Measurements from ENCODE around the gene ATPAF1.

Gene ATPAF1

DNA sequence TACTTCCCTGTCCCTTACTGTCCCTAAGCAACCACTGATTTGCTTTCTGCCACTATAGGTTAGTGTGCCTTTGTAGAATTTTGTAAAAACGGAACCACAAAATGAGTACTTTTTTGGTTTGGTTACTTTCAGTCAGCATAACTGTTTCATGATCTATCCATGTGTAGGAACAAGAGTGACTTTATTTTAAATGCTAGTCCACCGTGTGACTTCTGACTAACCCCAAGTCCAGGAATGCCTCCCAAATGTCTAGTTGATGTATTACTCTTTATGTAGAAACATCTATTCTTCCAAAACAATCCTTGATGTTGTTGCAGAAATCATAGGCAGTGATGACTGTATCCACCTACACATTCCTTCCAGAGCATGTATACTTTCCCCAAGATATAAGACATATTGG lies 21.3 kb downstream of the ATPAF1 start:
- DNase-seq, result no peak

DNA sequence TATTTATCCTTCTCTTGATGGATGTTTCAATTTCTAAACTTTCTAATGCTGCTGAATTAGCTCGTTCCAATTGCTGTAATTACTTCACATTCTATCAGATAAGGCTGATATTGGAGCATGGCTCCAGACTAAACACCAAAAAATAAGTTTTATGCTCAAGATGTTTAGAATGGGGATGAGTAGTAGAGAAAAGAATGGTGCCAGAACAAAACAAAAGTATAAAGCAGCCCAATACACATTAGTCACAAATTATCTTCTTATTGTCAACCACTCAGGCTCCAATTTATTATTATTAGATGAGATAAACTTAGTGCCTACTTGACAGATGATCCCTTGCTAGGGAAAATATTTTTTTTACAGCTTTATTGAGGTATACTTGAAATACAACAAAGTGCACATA lies 21.8 kb downstream of the ATPAF1 start:
- DNase-seq, result no peak

DNA sequence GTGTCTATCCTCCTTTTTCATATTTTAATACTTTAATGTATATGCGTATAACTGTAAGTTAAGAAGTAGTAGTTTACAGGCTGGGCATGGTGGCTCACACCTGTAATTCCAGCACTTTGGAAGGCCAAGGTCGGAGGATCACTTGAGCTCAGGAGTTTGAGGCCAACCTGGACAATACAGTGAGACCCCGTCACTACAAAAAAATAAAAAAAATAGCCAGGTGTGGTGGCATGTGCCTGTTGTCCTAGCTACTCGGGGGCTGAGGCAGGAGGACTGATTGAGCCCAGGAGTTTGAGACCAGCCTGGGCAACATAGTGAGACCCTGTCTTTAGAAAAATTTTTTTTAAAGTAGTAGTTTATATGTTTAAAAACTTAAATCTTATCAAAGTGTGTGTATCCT lies 22.3 kb downstream of the ATPAF1 start:
- DNase-seq, result no peak

DNA sequence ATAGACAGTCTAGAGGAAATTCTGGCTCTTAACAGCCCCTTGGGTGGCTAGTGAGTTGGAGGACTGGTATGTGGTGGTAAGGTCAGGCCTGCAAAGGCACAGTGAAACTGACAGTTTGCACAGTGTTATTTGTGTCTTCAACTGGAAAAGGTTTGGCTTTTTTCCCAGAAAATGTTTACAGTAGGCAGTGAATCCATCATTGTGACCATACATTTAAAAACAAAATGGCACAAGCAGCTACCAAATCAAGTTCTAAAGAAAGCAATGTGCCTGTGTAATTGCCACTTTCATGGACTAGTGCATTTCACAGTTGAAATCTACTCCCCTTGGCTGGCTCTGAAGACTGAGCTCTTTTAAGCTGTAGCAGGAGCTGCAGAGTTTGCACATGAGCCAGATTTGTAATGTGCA lies 24.8 kb downstream of the ATPAF1 start:
- no peak for DNase-seq

DNA sequence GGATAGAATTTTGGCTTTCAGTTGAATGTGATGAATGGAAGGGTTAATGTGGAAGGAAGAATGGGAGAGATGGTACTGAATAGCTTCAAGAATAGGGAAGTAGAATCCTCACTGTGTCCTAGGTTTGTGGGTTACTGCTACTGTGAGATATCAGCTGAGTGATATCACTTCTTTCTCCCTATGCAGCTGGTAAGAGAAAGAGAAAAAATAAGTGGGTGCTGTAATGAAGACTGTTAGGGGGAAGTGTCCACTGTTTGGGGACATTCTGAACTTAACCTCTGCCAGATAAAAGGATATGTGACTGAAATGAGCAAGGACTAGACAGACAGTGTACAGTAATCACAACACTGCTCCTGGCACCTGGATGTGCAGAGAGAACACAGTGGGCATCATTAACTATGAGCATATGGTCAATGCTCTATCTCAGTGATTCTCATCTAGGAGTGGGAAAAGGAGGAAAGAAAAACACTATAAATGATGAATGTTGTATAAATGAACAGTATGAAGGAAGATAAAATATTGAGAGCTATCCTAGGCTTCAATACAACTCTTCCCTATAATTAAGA lies 26.0 kb downstream of the ATPAF1 start:
- DNase-seq, result no peak

DNA sequence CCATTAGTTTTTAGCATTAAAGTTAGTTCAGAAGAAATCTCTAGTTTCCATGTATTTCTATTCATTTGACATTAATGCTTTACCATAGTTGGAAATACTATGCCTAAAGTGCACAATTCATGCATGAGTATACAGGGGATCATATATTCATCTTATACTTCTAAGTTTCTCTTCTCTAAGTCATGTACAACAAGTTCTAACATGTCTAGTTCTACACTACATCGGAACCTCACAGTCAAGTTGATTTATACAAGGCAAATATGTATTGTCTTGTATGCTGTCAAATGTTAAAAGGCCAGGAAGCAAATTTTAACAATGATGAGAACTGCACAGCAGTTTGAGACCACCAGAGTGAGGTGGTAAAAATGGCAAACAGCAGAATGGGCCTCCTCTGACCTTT lies 28.6 kb downstream of the ATPAF1 start:
- no peak for DNase-seq

DNA sequence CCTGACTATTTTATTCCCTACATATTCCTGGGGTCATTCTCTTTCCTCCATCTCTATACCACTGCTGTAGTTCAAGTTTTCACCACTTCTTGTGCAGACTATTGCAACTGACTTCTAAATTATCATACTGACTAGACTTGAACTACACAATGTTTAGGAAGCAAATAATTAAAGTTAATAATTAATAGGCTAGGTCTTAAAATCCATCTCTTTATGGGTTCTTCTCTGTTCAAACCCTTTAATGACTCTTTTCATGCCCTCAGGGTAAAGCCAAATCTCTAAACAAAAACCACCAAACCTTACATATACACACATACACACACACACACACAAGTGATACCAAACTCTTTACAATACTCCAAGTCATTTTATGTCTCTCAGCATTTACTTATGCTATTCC lies 29.2 kb downstream of the ATPAF1 start:
- DNase-seq, result no peak

DNA sequence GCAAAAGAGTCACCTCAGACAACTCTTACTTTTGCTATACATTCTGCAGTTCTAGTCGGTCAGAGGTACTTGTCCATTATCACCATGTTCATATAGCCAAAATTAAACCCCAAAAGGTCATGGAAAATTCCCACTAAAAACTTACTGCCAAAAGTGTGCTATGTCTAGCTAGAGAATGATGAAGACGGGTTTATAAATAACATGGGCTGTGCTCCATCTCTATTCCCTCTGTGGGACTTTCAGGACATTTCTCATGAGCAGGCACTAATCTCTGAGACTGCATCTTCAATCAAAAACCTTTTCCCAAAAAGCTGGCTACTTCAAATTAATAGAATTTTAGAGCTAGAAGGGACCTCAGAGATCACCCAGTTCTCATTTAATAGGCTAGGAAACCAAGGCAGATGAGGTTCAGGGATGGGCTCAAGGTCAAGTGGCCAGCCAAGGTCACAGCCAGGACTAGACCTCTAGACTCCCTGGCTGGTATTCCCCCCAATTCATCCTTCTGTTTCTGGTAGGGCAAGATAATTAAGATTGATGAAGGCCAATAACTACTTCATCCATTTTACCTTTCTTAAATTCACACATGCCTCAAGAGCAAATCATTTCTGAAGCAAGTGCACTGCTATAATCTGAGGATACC lies 30.6 kb downstream of the ATPAF1 start:
- DNase-seq, result no peak

DNA sequence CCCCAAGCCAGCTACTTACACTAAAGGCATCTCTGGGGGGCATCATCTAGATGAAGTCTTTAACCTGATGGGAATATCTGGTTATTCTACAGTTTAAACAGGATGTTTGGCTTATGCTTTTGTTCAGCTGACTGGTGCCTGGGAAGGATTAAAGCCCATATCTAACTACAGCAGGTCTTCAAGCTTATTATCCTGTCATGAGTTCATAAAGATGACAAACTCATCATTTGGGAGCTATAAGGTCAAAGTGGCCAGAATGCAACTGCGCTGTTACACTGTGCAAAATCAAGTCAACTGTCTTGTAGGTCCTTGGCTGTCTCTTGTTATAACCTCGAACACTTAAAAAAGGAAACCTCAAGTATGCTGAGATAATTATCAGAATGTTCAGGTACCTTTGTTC lies 33.0 kb downstream of the ATPAF1 start:
- no peak for DNase-seq

DNA sequence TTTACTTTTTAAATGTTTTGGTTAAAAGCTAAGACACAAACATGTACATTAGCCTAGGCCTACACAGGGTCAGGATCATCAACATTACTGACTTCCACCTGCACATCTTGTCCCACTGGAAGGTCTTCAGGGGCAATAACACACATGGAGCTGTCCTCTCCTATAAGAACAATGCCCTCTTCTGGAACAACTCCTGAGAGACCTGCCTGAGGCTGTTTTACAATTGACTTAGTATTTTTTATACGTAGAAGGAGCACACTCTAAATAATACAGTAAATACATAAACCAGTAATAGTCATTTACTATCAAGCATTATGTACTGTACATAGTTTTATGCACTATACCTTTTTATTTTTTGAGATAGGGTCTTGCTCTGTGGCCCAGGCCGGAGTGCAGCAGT lies 37.4 kb downstream of the ATPAF1 start:
- DNase-seq, result no peak

DNA sequence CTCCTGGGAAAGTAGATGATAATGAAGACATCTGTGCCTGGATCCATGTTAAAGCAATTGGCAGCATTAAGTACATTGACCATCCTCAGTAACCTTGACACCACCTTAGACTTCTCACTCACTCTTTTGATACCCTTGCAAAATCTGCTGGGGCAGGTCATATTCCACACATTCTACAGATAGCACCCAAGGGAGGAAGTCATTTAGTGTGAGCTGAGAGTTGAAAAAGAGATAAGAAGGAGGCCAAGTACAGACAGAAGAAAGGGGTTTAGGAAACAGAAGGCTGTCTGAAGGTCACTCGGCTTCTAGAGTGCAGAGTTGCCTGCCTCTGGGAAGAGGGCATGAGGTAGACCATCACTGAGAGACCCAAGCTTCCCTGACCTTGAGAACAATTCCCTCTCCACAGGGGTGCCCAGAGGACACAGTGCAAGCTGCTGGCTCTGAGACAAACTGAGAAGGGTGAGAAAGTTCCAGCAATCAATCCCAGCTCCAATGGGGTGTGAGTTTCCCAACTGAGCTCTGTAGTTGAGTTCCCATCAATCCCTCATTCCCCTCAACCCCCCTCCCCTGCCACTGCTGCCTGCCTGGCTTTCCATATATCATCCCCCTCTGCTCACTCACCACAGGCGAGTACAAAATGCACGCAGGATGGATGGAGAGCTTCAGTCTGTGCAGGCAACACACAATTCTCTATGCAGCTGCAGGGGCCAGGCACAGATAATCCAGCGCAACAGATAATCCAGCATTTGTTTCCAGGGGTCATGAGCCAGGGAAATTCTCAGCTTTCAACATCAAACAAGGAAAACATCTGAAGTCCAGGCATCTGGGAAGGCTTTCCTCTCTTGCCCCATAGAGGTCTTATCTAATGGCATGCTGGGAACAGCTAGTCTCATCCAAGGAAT lies 44.2 kb downstream of the ATPAF1 start:
- no peak for DNase-seq

DNA sequence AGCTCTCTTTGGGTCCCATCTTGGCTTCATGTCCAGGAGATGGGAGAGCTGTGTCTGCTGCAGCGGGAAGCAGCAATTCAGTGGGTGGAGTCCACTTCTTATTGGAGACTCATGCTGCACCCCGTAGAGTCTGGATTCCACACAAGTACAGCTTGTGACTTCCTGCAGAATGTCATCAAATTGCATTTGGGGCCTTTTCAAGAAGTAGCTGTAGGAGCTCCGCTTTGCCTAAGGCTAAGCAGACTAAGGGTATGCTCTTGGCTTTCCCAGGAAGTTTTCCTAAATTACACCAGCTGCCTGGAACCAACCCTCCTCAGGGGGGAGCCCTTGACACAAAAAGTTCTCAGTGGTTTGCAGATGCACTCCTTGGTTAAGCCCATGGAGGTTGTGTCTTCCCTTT lies 45.8 kb downstream of the ATPAF1 start:
- no peak for DNase-seq

DNA sequence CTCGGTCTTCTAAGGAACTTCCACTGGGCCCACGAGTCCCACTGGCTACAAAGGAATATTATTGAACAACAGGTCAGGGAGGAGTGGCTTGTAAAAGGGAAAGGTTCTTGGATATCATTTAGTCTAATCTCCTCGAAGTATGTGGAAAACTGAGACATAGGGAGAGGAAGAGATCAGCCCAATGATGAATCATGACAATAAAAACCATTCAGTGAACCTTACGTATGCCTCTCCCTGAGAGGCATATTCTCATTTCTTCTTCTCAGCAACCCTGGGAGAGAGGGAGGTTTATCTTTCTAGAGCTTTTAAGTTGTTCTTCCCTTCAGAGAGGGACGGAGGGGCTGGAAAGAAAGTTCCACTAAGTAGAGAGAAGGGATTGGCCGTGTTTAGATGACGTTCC lies 46.2 kb downstream of the ATPAF1 start:
- DNase-seq, result no peak

DNA sequence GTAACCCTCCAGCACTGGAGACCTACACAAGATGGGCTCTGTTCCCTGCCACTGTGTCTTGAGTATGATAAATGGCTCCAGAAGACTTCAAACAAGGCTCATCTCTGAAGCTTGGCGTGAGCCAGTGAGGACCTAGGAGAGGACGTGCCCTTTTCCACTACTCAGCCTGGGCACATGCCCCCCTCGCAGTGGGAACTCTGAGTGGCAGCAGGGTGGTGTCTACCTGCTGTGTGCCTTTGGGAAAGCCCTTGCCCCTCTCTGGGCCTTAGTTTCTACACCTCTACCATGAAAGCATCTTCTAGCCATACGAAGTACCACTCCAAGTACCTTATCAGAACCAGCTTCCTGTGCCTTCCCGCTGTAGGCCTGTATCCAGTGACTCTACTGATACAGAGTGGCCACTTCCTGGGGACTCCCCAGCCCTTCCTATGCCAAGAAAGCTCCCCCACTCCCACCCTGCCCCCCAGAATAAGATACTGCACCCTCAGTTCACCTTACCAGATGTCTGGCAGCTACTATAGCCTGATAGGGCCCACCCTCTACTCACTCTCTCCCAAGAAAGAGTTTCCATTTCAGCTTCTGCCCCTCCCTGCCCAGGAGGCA lies 48.4 kb downstream of the ATPAF1 start:
- DNase-seq, result no peak

DNA sequence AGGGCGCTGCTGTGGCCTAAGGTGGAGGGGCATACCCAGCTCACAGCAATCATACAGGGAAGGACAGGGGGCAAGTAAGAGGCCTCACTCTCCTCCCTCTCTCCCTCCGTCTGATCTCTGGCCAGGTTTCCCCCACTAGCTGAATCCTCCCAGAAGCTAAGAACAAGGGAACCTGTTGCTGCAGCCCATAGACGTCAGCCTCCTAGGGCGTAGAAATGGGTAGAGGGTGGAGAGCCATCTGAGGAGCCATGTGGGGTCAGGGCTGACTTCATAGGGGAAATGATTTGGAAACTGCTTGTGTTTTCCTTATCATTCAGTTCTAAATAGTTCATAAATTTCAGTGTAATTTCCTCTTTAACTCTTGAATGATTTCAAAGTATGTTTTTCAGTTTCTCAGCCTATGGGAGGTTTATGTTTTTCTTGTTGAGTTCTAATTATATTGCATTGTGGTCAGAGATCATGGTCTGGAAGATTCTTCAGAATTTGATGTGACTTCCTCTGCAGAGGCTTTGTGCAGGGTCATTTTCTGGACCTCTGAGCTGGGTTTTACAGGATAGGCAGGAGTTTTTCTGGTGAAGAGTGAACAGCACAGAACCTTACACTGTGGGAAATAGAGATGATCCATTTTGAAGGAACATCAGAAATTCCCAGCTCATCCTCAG lies 49.3 kb downstream of the ATPAF1 start:
- DNase-seq, result no peak

DNA sequence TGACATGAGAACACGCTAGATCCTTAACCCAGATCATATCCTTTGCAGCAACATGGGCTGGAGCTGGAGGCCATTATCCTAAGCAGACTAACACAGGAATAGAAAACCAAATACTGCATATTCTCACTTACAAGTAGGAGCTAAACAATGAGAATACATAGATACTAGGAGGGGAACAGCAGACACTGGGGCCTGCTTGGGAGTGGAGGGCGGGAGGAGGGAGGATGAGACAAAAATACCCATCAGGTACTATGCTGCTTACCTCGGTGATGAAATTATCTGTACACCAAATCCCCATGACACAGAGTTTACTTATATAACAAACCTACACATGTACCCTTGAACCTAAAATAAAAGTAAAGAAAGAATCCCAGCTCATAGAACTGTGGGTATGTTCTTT lies 50.3 kb downstream of the ATPAF1 start:
- DNase-seq, result no peak

DNA sequence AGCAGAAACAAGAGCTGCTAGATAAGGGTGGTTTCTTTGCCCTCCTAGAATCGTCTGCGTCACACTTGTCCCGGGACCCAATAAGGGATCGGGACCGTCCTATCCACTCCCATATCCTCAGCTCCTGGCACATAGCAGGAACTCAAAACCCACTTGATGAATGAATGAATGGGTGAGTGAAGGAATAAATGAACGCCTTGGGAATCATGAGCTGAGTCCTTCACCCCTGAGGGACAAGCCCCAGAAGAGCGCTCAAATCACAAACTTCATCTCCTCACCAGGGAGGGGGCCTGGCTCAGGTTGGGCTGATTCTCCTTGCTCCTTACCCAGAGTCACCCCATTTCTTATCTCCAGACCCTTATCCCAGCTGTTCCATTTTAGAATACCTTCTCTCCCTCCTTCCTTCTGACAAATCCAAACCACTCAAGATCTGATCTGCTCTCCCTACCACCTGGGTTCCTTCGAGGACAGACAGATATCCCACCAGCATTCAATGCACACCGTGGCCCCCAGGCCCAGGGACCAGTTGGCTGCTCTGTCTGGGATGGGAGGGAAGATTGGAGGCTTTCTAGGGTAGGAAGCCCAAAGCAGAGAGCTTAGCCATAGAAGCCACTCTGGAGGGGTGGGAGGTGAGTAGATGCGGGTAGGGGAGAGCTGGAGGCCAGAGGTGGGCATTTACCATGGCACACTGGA lies 50.9 kb downstream of the ATPAF1 start:
- no peak for DNase-seq

DNA sequence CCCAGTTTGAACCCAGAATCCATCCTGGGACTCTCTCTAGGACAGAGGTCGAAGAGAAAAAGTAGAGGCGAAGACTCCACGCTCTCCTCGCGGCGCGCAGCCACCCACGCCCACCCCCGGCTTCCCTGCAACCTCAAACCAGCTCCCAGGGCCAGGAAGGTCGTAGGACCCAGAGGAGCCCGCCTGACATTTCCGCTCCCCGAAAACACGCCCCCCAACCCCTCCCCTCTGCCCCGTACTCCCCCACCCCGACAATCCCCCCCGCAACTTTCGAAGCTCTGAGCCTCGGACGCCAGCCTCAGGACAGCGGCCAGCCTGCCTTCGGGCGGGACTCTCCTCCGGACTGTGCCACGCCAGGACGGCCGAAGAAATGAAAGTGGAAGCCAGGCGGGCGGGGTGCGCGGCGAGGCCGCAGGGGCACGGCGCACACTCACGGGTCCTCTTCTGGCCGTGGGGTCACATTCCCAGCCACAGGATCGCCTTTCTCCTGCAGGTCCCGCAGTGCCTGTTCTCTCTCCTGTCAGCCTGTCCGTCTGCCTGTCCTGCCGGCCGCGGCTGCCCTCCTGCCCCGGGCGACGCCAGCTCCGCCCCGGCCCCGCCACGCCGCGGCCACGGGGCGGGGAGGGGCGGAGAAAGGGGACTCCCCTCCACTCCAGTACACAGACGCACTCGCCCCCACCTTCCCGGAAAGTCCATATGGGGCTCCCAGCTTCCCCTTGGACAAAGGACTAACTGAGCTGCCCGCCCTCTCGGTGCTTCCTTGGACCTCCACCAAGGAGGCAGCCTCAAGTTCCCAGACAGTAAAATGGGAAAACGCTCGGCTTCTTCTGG lies 51.7 kb downstream of the ATPAF1 start, which contains the start of gene MOB3C:
TSS of gene MOB3C (minus strand) at position 535 of the 831 bp plus-strand sequence. CDS start 3,490 bp downstream, outside the sequence.
- peak; percentile 79 for DNase-seq

DNA sequence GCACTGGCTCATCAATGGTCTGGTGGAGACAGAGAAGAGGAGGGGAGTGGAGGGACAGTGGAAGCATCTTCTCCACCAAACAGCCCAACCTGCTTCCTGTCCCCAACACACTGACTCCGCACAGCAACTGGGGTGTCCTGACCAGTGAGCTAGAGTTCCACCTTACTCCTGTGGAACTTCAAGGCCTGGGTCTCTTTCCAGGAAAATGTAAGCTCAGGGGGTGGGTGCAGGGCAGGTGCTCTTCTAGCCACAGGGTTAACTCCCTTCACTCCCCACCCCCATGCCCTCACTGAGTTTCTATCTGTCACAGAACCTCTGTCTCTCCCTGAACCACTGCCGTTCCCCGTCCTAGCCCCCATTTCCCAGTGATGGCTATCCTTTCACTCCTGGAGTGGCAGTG lies 52.4 kb downstream of the ATPAF1 start:
- no peak for DNase-seq

DNA sequence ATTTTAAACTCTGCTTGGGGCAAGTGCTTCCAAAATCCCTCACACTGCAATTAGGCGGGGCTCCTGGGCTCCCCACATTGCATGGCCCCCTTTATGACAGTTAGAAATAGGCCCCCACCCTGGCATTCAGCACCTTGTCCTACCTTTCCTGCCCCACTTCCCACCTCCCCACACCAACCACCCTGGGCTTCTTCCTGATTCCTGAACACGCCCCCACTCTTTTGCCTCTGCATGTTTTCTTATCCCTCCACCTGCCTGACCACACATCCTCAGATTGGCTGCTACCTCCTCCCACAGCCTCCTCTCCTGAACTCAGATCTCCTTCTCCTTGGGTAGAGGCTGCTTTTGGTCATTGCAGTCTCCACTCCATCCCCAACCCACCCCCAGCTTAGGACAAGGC lies 53.1 kb downstream of the ATPAF1 start:
- DNase-seq, result no peak

DNA sequence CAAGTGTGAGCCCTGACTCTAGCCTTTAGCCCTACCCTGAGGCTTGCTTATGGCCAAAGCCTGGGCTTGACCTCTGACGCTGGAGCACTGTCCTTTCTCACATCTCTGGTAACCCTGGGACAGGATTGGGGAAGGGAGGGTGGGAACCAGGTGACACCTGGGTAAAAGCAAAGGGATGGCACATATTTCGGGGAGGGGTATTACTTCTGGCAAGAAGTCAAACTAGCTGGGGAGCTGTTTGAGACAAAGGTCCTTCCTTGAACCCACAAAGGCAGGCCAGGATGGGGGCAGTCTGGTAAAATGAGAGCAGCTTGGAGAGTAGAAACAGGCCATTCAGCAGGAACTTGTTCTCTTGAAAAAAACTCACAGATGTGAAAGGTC lies 53.6 kb downstream of the ATPAF1 start:
- no peak for DNase-seq
